ENCODE data around the gene RALGAPA2. TPM values are rescaled to one million over a fixed set of nuclear protein-coding genes. Genes with fewer than 3 reads are reported as not detected.
A peak's percentile ranks its signal among the peaks of the same experiment; 100 is the strongest.

Gene RALGAPA2
- total RNA-seq, 2 donors from 2014 or later: 27.8 to 28.5 TPM

DNA sequence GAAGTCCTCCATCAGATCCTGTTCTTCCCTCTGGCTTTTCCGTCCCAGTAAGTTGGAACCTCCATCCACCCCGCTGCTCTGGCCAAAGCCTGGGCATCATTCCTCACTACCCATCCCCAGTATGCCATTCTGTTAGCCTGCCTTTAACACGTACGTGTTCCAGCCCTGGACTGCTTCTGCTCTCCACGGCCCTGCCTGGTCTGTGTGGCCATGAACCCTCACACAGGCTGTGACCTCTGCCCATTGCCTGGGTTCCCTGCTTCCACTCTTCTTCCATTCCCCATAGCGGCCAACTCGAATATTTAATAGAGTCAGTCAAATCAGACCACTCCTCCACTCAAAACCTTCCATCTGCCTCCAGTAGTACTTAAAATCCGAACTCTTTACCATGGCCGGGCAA, 29.4 kb downstream of the RALGAPA2 start:
- Histone ChIP-seq H3K4me3 (no peak overlapping the region), H3K4me1 (peaks cover 0 to 14% of the 10 kb centered on the region in 2 donors), H3K27me3 (no peaks in the 10 kb centered on the region), H3K27ac (no peak overlapping the region), H3K9me3 (no peaks in the 10 kb centered on the region), H3K36me3 (peaks cover 7% of the 10 kb centered on the region)
- DNase-seq (ENCODE audit: low spot score): no peak
- TF ChIP-seq, protein P1, sequence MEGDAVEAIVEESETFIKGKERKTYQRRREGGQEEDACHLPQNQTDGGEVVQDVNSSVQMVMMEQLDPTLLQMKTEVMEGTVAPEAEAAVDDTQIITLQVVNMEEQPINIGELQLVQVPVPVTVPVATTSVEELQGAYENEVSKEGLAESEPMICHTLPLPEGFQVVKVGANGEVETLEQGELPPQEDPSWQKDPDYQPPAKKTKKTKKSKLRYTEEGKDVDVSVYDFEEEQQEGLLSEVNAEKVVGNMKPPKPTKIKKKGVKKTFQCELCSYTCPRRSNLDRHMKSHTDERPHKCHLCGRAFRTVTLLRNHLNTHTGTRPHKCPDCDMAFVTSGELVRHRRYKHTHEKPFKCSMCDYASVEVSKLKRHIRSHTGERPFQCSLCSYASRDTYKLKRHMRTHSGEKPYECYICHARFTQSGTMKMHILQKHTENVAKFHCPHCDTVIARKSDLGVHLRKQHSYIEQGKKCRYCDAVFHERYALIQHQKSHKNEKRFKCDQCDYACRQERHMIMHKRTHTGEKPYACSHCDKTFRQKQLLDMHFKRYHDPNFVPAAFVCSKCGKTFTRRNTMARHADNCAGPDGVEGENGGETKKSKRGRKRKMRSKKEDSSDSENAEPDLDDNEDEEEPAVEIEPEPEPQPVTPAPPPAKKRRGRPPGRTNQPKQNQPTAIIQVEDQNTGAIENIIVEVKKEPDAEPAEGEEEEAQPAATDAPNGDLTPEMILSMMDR (IDR thresholded peaks at IDR 0.05): no peak

DNA sequence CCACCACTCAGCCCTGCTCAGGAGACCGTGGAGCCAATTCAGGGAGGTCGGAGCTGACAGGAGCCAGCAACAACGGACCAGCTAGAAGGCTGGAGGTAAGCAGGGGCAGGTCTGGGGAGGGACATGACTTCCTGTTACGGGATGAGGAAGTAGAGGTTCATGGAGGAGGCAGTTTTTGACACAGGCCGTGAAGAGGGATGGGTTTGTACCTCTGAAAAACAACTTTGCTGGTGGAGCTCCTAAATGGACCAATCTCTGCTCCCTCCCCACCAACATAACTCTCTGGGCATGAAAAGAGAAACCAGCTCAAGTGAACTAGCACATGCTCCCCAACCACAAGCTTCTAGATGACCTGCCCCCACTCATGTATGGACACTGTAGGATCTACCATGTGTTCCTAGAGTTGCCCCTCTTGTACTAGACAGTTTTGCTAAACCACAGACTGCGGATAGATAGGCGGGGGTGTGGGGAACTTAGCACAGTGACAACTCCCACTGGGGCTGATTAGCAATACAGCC, 31.4 kb downstream of the RALGAPA2 start:
- Histone ChIP-seq H3K4me1 (peaks cover 0 to 14% of the 10 kb centered on the region in 2 donors), H3K27me3 (no peaks in the 10 kb centered on the region), H3K27ac (no peak overlapping the region), H3K9me3 (no peaks in the 10 kb centered on the region), H3K4me3 (no peak overlapping the region), H3K36me3 (peaks cover 7% of the 10 kb centered on the region)
- TF ChIP-seq, protein P1 (IDR thresholded peaks at IDR 0.05): no peak
- DNase-seq (ENCODE audit: low spot score): no peak

DNA sequence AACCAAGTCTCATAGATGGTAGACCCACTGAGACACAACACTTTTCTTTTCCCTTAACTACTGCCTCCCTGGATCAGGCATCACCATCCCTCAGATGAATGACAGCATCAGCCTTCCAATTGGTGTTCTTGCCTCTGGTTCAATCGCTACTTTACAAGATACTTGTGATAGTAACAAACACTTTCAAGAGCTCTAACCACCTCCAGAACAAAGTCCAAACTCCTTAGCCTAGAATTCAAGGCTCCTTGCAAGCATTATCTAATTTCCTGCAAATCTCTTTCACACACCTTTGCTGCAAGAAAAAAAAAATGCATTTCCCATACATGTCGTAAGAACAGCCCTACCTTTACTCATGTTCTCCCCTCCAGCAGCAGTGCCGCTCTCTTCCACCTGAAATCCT, 33.1 kb downstream of the RALGAPA2 start:
- H3K27ac ChIP-seq: no peak overlapping the region
- peaks cover 0 to 14% of the 10 kb centered on the region in 2 donors for H3K4me1 ChIP-seq
- TF ChIP-seq, protein P1 (IDR thresholded peaks at IDR 0.05): no peak
- no peak overlapping the region for H3K4me3 ChIP-seq
- peaks cover 7% of the 10 kb centered on the region for H3K36me3 ChIP-seq
- no peaks in the 10 kb centered on the region for H3K9me3 ChIP-seq
- H3K27me3 ChIP-seq: no peaks in the 10 kb centered on the region
- no peak for DNase-seq (ENCODE audit: low spot score)

DNA sequence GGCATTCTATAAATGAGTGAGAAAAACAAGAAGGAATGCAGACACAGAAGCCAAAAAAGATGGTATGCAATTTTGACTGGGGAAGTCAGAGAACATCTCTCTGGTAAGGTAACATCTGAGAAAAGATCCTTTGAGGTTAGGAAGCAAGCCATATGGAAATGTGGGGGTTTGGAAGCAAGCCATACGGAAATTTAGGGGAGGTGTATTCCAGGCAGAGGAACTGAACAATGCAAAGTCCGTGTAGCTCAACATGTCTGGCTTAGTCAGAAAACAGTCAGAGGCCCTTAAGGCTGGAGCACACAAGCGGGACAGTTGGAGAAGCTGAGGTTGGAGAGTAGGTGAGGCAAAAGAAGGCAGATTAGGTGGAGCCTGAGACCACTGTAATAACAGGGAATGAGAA, 35.3 kb downstream of the RALGAPA2 start:
- Histone ChIP-seq H3K4me3 (no peak overlapping the region), H3K27ac (no peak overlapping the region), H3K4me1 (peaks cover 0 to 14% of the 10 kb centered on the region in 2 donors), H3K36me3 (peaks cover 7% of the 10 kb centered on the region), H3K27me3 (no peaks in the 10 kb centered on the region), H3K9me3 (no peaks in the 10 kb centered on the region)
- DNase-seq (ENCODE audit: low spot score): no peak
- TF ChIP-seq, protein P1 (IDR thresholded peaks at IDR 0.05): no peak

DNA sequence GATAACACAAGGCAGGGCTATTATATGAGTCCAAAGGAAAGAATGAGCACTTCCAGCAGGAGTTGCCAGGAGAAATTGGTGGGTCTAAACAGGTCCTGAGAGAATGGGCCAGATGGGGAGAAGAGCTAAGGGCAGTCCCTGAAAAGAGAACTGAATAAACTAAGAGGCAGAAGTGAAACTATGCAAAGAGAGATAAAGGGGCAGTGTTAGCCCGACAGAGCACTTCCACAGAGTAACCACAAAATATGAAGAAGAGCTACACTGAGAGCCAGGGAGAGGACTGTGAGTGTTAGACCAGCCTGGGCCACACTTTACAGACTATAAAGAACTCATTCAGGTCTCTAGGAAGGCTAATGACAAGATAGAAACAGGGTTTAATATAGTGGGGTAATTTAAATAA, 43.8 kb downstream of the RALGAPA2 start:
- Histone ChIP-seq H3K9me3 (no peaks in the 10 kb centered on the region), H3K4me3 (no peak overlapping the region), H3K27me3 (no peaks in the 10 kb centered on the region), H3K36me3 (no peaks in the 10 kb centered on the region), H3K27ac (peak overlapping the region in 1 of 2 donors; percentile 50), H3K4me1 (peaks cover 0 to 31% of the 10 kb centered on the region in 2 donors)
- TF ChIP-seq, protein P1 (IDR thresholded peaks at IDR 0.05): no peak
- no peak for DNase-seq (ENCODE audit: low spot score)

DNA sequence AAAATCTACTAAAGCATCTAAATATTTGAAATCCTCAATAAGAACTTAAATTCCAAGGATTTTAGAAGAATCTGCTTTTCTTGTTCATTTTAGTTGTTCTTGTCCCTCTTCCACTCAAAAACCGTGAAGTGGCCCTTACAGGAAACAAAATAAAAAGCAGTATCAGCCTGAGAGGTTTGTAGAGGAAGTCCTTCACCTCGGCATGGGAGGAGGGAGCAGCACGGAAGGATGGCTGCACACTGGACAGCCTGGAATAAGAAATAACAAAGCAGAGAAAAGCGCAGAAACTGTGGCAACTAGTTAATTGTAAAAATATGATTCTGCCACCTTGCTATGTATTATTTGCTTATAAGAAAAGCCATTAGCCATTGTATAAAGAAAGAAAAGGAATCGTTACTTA, 46.1 kb downstream of the RALGAPA2 start:
- no peaks in the 10 kb centered on the region for H3K27me3 ChIP-seq

More for the DNA sequence above, 46.1 kb downstream of the RALGAPA2 start:
- H3K36me3 ChIP-seq: no peaks in the 10 kb centered on the region
- H3K9me3 ChIP-seq: no peaks in the 10 kb centered on the region
- H3K4me3 ChIP-seq: no peak overlapping the region
- H3K4me1 ChIP-seq: peaks cover 0 to 31% of the 10 kb centered on the region in 2 donors
- TF ChIP-seq, protein P1 (IDR thresholded peaks at IDR 0.05): no peak
- no peak for DNase-seq (ENCODE audit: low spot score)
- no peak overlapping the region for H3K27ac ChIP-seq

All from right atrium auricular region (tissue), 2 donors.